SK-N-SH (cell line): ENCODE data around the gene TBCCD1. TPM values are rescaled to one million over a fixed set of nuclear protein-coding genes. Genes with fewer than 3 reads are reported as not detected.
A peak's percentile ranks its signal among the peaks of the same experiment; 100 is the strongest.

Source experiments
- CTCF ChIA-PET: fragments of 300-600, 350-600 bp; formaldehyde crosslinking; extraction: SDS; loops from one replicate; lab custom pipeline; 2021; lab: Yijun Ruan, JAX
- POLR2A ChIA-PET: fragments of 350-600 bp; sonication (Branson Sonifier 250); formaldehyde crosslinking; extraction: SDS; loops from one replicate; lab custom pipeline; 2020; ENCODE audit warnings: antibody characterized with exemption, inconsistent platforms; lab: Yijun Ruan, JAX
- DNase-seq: peaks from one replicate; pipeline ENCODE4 v3.0.0; 2012
- H2AFZ ChIP-seq: fragments of 200-600 bp; sonication (generic); 2 replicates; pipeline ENCODE4 v1.8.1; 2016; ENCODE audit warnings: antibody characterized with exemption, mild to moderate bottlenecking, low read depth
- H3F3A ChIP-seq: fragments of 200-600 bp; sonication (generic); replicated peaks from 2 replicates; pipeline ENCODE3; 2016; ENCODE audit warnings: antibody characterized with exemption, mild to moderate bottlenecking; ENCODE audit not compliant: insufficient read depth
- H3K27ac ChIP-seq, 2 experiments: fragments of 200-500 bp in 1 of 2; fragments of 200-600 bp in 1 of 2; sonication (Bioruptor generic) in 1 of 2; sonication (generic), shearing (Covaris generic) in 1 of 2; 2 replicates each; pipeline versions ENCODE4 v1.5.1 to v1.6.1; 2014 to 2016; ENCODE audit warnings: low read depth in 2 of 2, inconsistent platforms in 1 of 2, low read length in 1 of 2, mild to moderate bottlenecking in 1 of 2, mixed read lengths in 1 of 2
- H3K27me3 ChIP-seq: fragments of 200-600 bp; sonication (generic), shearing (Covaris generic); 2 replicates; pipeline ENCODE4 v1.6.1; 2016; ENCODE audit warnings: mixed run types; ENCODE audit not compliant: insufficient read depth
- H3K36me3 ChIP-seq, 2 experiments: fragments of 200-500 bp in 1 of 2; fragments of 200-600 bp in 1 of 2; sonication (Bioruptor generic) in 1 of 2; sonication (generic) in 1 of 2; replicated peaks in 1 of 2; 2 replicates each; pipeline versions ENCODE3 to v1.5.1; 2014 to 2016; ENCODE audit warnings: low read length in 1 of 2, mild to moderate bottlenecking in 1 of 2; ENCODE audit not compliant: insufficient read depth in 2 of 2, control insufficient read depth in 1 of 2
- H3K4me1 ChIP-seq, 2 experiments: fragments of 200-500 bp in 1 of 2; fragments of 200-600 bp in 1 of 2; sonication (Bioruptor generic) in 1 of 2; sonication (generic), shearing (Covaris generic) in 1 of 2; 2 replicates each; pipeline versions ENCODE4 v1.5.1 to v1.6.1; 2014 to 2016; ENCODE audit warnings: low read depth in 1 of 2, low read length in 1 of 2, mixed run types in 1 of 2; ENCODE audit not compliant: insufficient read depth in 2 of 2, control insufficient read depth in 1 of 2
- H3K4me2 ChIP-seq: fragments of 200-600 bp; sonication (generic), shearing (Covaris generic); 2 replicates; pipeline ENCODE4 v1.6.1; 2017; ENCODE audit warnings: mixed run types
- H3K4me3 ChIP-seq, 2 experiments: fragments of 200-500 bp in 1 of 2; fragments of 200-600 bp in 1 of 2; sonication (Bioruptor generic) in 1 of 2; sonication (generic), shearing (Covaris generic) in 1 of 2; 2 replicates each; pipeline versions ENCODE4 v1.5.1 to v1.8.1; 2014 to 2016; ENCODE audit warnings: low read depth in 2 of 2, inconsistent platforms in 1 of 2, low read length in 1 of 2, mild to moderate bottlenecking in 1 of 2, mixed read lengths in 1 of 2, moderate library complexity in 1 of 2
- H3K79me2 ChIP-seq: fragments of 200-600 bp; sonication (generic); 2 replicates; pipeline ENCODE4 v1.8.1; 2017; ENCODE audit warnings: mild to moderate bottlenecking; ENCODE audit not compliant: insufficient read depth
- H3K9ac ChIP-seq: fragments of 200-600 bp; sonication (generic); 2 replicates; pipeline ENCODE4 v1.6.1; 2017; ENCODE audit warnings: mixed run types
- H3K9me2 ChIP-seq: fragments of 200-600 bp; sonication (generic); 2 replicates; pipeline ENCODE4 v1.6.1; 2017; ENCODE audit warnings: mixed run types
- H3K9me3 ChIP-seq: fragments of 200-600 bp; sonication (generic); 2 replicates; pipeline ENCODE4 v1.6.1; 2017; ENCODE audit warnings: mixed run types, mild to moderate bottlenecking, moderate library complexity
- H4K20me1 ChIP-seq: fragments of 200-600 bp; sonication (generic); 2 replicates; pipeline ENCODE4 v1.6.1; 2017; ENCODE audit warnings: mild to moderate bottlenecking, mixed run types; ENCODE audit not compliant: insufficient read depth
- CHD2 ChIP-seq: fragments of 150-350 bp; IDR thresholded peaks from 2 replicates; pipeline ENCODE4 v1.6.1; 2018; ENCODE audit warnings: low read length; ENCODE audit not compliant: partially characterized antibody
- GATA2 ChIP-seq: sonication (generic); formaldehyde crosslinking; IDR thresholded peaks from 2 replicates; pipeline ENCODE4 v1.5.0; 2020; ENCODE audit warnings: mild to moderate bottlenecking, missing genetic modification reagents
- JUND ChIP-seq: IDR thresholded peaks from 2 replicates; pipeline ENCODE4 v1.4.0; 2012
- NFIC ChIP-seq: IDR thresholded peaks from 2 replicates; pipeline ENCODE4 v1.4.0; 2012; ENCODE audit warnings: borderline replicate concordance
- NRF1 ChIP-seq: IDR thresholded peaks from 2 replicates; pipeline ENCODE4 v1.6.1; 2012; ENCODE audit warnings: low read depth, mild to moderate bottlenecking, low read length
- POLR2AphosphoS5 ChIP-seq: IDR thresholded peaks from 2 replicates; pipeline ENCODE4 v1.6.1; 2012; ENCODE audit warnings: low read depth, low read length
- RCOR1 ChIP-seq: fragments of 150-350 bp; IDR thresholded peaks from 2 replicates; pipeline ENCODE4 v1.6.1; 2017; ENCODE audit warnings: antibody characterized with exemption, low read length
- RFX5 ChIP-seq: IDR thresholded peaks from 2 replicates; pipeline ENCODE4 v1.6.1; 2012; ENCODE audit warnings: mild to moderate bottlenecking, improper control_type of control experiment, low read length
- RXRA ChIP-seq: IDR thresholded peaks from 2 replicates; pipeline ENCODE4 v1.4.0; 2012; ENCODE audit warnings: low read depth, mild to moderate bottlenecking, borderline replicate concordance
- WGBS: methylation state at CpG from one replicate; pipeline ENCODE4 v1.1.6; 2017; ENCODE audit warnings: low lambda C conversion rate; 5-methylcytosine and 5-hydroxymethylcytosine counted together
- polyA plus RNA-seq, 3 experiments: library from polyadenylated mRNA; depleted of rRNA; stranded (reverse); fragments of >200 nt; gene quantifications; 2 replicates each; pipeline ENCODE4 v1.2.3, GENCODE V29; 2012
- TF ChIP-seq, protein P1 (sequence below): IDR thresholded peaks from 2 replicates; pipeline ENCODE4 v1.4.0; 2012; ENCODE audit warnings: low read depth, borderline replicate concordance
- TF ChIP-seq, protein P2 (sequence below): IDR thresholded peaks from 2 replicates; pipeline ENCODE4 v1.6.1; 2012; ENCODE audit warnings: mild to moderate bottlenecking, low read depth, low read length, moderate library complexity
- TF ChIP-seq, protein P3 (sequence below): IDR thresholded peaks from 2 replicates; pipeline ENCODE4; 2012
- TF ChIP-seq, protein P4 (sequence below): fragments of 200-600 bp; sonication (generic); IDR thresholded peaks from 2 replicates; pipeline ENCODE4 v1.6.1; 2017; ENCODE audit warnings: antibody characterized with exemption, mild to moderate bottlenecking, moderate library complexity

Gene TBCCD1
- polyA plus RNA-seq, 1 of the 3 experiments (the other 2 are of a cell fraction) = 6.5 TPM

DNA sequence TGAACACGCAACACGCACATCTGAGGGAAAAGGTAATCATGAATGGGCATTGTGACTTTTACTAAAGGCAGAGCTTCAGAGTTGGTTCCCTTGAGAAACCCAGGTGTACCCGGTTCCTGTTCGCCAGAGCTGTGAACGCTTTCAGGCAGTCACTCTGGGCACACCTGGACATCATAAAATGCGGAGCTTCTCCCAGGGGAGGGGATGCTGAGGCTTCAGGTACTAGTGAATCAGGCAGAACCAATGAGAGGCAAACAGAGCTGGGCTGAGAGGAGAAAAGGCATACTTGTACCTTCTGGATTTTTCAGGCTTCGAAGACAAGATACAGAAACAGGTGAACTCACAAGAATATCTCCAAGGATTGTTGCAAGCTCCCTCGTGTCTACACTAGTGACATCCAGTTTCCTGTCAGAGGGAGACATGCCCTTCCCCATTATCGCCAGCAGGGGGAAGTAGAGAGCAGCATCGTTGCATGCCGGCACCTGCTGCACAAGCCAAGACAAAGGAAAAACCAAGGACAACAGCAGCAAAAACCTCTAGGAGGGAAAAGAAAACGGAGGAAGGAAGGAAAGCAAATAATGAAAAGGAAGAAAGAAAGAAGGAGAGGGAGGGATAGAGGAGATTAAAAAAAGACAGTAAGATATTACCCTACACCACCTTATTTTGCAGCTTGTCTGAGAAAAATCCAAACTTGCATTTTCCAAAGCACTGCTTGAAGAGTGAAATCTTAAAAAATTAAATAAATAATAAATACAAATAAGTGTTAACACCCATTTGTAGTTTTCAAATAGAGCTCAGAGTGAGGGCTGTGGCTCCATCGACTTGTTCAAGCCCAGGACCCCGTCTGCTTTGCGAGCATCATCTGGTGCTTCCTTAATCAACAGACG is 47.7 kb upstream of the TBCCD1 start (continued):
- TF ChIP-seq POLR2AphosphoS5 (no peak), RCOR1 (peak; percentile 53; the same call in 1 of the 2 replicates), GATA2 (CRISPR knock-in tag) (no peak), NRF1 (no peak), RXRA (no peak)
- TF ChIP-seq, protein P1, sequence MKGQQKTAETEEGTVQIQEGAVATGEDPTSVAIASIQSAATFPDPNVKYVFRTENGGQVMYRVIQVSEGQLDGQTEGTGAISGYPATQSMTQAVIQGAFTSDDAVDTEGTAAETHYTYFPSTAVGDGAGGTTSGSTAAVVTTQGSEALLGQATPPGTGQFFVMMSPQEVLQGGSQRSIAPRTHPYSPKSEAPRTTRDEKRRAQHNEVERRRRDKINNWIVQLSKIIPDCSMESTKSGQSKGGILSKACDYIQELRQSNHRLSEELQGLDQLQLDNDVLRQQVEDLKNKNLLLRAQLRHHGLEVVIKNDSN = no peak
- TF ChIP-seq, protein P2, sequence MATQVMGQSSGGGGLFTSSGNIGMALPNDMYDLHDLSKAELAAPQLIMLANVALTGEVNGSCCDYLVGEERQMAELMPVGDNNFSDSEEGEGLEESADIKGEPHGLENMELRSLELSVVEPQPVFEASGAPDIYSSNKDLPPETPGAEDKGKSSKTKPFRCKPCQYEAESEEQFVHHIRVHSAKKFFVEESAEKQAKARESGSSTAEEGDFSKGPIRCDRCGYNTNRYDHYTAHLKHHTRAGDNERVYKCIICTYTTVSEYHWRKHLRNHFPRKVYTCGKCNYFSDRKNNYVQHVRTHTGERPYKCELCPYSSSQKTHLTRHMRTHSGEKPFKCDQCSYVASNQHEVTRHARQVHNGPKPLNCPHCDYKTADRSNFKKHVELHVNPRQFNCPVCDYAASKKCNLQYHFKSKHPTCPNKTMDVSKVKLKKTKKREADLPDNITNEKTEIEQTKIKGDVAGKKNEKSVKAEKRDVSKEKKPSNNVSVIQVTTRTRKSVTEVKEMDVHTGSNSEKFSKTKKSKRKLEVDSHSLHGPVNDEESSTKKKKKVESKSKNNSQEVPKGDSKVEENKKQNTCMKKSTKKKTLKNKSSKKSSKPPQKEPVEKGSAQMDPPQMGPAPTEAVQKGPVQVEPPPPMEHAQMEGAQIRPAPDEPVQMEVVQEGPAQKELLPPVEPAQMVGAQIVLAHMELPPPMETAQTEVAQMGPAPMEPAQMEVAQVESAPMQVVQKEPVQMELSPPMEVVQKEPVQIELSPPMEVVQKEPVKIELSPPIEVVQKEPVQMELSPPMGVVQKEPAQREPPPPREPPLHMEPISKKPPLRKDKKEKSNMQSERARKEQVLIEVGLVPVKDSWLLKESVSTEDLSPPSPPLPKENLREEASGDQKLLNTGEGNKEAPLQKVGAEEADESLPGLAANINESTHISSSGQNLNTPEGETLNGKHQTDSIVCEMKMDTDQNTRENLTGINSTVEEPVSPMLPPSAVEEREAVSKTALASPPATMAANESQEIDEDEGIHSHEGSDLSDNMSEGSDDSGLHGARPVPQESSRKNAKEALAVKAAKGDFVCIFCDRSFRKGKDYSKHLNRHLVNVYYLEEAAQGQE = no peak

DNA sequence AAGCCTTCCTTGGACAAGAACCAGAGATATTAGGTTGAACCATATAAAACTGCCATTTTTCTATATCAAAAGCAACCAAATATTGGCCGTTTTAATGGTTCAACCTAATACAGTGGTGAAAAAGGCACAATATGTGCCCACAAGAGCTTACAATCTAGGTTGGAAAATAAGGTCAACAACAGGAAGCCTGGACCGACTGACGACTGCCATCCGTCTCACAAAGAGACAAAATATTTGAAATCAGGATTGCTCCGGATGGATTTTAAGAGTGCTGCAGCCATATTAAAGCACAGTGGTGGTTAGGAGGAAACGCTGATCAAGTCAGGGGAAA is 47.1 kb upstream of the TBCCD1 start:
- TF ChIP-seq, protein P3, sequence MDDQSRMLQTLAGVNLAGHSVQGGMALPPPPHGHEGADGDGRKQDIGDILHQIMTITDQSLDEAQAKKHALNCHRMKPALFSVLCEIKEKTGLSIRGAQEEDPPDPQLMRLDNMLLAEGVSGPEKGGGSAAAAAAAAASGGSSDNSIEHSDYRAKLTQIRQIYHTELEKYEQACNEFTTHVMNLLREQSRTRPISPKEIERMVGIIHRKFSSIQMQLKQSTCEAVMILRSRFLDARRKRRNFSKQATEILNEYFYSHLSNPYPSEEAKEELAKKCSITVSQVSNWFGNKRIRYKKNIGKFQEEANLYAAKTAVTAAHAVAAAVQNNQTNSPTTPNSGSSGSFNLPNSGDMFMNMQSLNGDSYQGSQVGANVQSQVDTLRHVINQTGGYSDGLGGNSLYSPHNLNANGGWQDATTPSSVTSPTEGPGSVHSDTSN = no peak
- TF ChIP-seq CHD2 (no peak), NFIC (no peak), JUND (no peak), RFX5 (no peak)
- TF ChIP-seq, protein P4, sequence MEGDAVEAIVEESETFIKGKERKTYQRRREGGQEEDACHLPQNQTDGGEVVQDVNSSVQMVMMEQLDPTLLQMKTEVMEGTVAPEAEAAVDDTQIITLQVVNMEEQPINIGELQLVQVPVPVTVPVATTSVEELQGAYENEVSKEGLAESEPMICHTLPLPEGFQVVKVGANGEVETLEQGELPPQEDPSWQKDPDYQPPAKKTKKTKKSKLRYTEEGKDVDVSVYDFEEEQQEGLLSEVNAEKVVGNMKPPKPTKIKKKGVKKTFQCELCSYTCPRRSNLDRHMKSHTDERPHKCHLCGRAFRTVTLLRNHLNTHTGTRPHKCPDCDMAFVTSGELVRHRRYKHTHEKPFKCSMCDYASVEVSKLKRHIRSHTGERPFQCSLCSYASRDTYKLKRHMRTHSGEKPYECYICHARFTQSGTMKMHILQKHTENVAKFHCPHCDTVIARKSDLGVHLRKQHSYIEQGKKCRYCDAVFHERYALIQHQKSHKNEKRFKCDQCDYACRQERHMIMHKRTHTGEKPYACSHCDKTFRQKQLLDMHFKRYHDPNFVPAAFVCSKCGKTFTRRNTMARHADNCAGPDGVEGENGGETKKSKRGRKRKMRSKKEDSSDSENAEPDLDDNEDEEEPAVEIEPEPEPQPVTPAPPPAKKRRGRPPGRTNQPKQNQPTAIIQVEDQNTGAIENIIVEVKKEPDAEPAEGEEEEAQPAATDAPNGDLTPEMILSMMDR = no peak
- no peak for DNase-seq
- Histone ChIP-seq H3K27ac (no peak overlapping the region), H3K36me3 (no peaks in the 10 kb centered on the region), H3F3A (no peaks in the 10 kb centered on the region), H3K4me1 (peaks cover 0 to 7% of the 10 kb centered on the region in 2 experiments; a peak in 2 of 4 replicates), H3K9ac (no peak overlapping the region), H3K9me2 (no peaks in the 10 kb centered on the region), H3K79me2 (no peaks in the 10 kb centered on the region), H2AFZ (no peak overlapping the region), H3K4me2 (no peak overlapping the region), H3K9me3 (no peaks in the 10 kb centered on the region), H4K20me1 (no peaks in the 10 kb centered on the region), H3K27me3 (peaks cover 20% of the 10 kb centered on the region; the same call in 1 of the 2 replicates), H3K4me3 (no peak overlapping the region)
- POLR2A ChIA-PET = interaction anchor here (0.7 to 4.9 kb wide), 2 partner anchors 170 to 450 kb away, joined by 6 to 31 read pairs; partner anchors contain the start of gene EIF4A2
- WGBS = 48% methylated on average over 6 of the region's 6 CpGs
- CTCF ChIA-PET = interaction anchor here (0.6 to 8.6 kb wide), 54 partner anchors 11 to 1418 kb away, joined by 3 to 167 read pairs (median 4); partner anchors contain the start of genes DNAJB11, RFC4 and TBCCD1
